ENCODE data around the gene PRR5.

DNA sequence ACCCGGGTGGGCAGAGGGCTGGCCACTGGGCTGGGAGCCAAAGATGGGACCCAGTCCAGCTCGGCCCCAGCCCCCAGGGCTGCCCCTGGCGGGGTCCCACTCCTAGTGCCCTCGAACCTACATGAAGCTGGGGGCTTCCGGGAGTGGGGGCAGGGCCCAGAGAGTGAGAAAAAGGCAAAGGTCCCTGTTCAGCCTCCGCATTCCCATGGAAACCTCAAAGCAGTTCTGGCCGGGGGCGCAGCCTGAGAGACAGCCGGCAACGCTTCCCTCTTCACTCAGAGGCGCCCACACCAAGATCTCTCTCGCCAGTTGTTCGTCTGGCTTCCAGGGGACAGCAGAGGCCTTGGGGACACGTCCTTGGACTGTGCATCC lies 28.0 kb downstream of the PRR5 start:
- TF ChIP-seq CTCF (IDR thresholded peaks at IDR 0.05) (no peak), POLR2A (IDR thresholded peaks at IDR 0.05) (no peak)
